CD8-positive, alpha-beta memory T cell (primary cell): ENCODE data around the gene STUB1. TPM values are rescaled to one million over a fixed set of nuclear protein-coding genes. Genes with fewer than 3 reads are reported as not detected.

ENCODE experiments used
- CTCF ChIA-PET: fragments of 350-600 bp; sonication (Branson Sonifier 250); formaldehyde crosslinking; loops from one replicate; lab custom pipeline; 2021; ENCODE audit warnings: antibody characterized with exemption; lab: Charles Lee
- POLR2A ChIA-PET: fragments of 350-600 bp; sonication (Branson Sonifier 250); formaldehyde crosslinking; loops from one replicate; lab custom pipeline; 2021; ENCODE audit warnings: antibody characterized with exemption; lab: Charles Lee
- DNase-seq, 5 donors: peaks; one replicate each; pipeline versions ENCODE4 v3.0.0 to v3.0.0-alpha.2; 2020 to 2022; ENCODE audit warnings: mixed read lengths in 1 of 5
- H3K27ac ChIP-seq: one replicate; pipeline ENCODE4 v1.7.0; 2013; ENCODE audit warnings: low read depth, mild to moderate bottlenecking, low read length, moderate library complexity
- H3K27me3 ChIP-seq: 2 replicates; pipeline ENCODE4 v1.7.0; 2013; ENCODE audit warnings: low read length, mild to moderate bottlenecking; ENCODE audit not compliant: insufficient read depth, poor library complexity, severe bottlenecking
- H3K36me3 ChIP-seq: 2 replicates; pipeline ENCODE4 v1.7.0; 2013; ENCODE audit warnings: mild to moderate bottlenecking, low read length, moderate library complexity; ENCODE audit not compliant: insufficient read depth
- H3K4me1 ChIP-seq: 2 replicates; pipeline ENCODE4 v1.7.0; 2013; ENCODE audit warnings: mild to moderate bottlenecking, low read length, moderate library complexity; ENCODE audit not compliant: insufficient read depth
- H3K4me3 ChIP-seq: 2 replicates; pipeline ENCODE4 v1.7.0; 2013; ENCODE audit warnings: mild to moderate bottlenecking, low read length
- H3K9me3 ChIP-seq: 2 replicates; pipeline ENCODE4 v1.7.0; 2013; ENCODE audit warnings: mild to moderate bottlenecking, low read length
- H3K27ac Mint-ChIP-seq, 8 donors: one replicate each; pipeline ENCODE4 v1.8.0; 2020 to 2021; ENCODE audit warnings: mixed read lengths in 8 of 8, mild to moderate bottlenecking in 6 of 8, inconsistent platforms in 3 of 8, moderate library complexity in 3 of 8
- H3K27me3 Mint-ChIP-seq, 2 donors: one replicate each; pipeline ENCODE4 v1.8.0; 2020 to 2021; ENCODE audit warnings: mixed read lengths in 2 of 2, mild to moderate bottlenecking in 1 of 2, moderate library complexity in 1 of 2
- H3K36me3 Mint-ChIP-seq, 3 donors: one replicate each; pipeline ENCODE4 v1.8.0; 2020 to 2021; ENCODE audit warnings: mixed read lengths in 3 of 3, inconsistent platforms in 1 of 3, mild to moderate bottlenecking in 1 of 3
- H3K4me1 Mint-ChIP-seq, 3 donors: one replicate each; pipeline ENCODE4 v1.8.0; 2020 to 2021; ENCODE audit warnings: mixed read lengths in 3 of 3, inconsistent platforms in 1 of 3, mild to moderate bottlenecking in 1 of 3
- H3K4me3 Mint-ChIP-seq, 7 donors: one replicate each; pipeline ENCODE4 v1.8.0; 2020 to 2021; ENCODE audit warnings: mixed read lengths in 7 of 7, mild to moderate bottlenecking in 6 of 7, moderate library complexity in 4 of 7, inconsistent platforms in 2 of 7
- H3K9me3 Mint-ChIP-seq, 5 donors: one replicate each; pipeline ENCODE4 v1.8.0; 2020 to 2022; ENCODE audit warnings: mixed read lengths in 5 of 5, mild to moderate bottlenecking in 3 of 5, moderate library complexity in 2 of 5, inconsistent platforms in 1 of 5
- polyA plus RNA-seq: library from polyadenylated mRNA; unstranded; fragments of 300-500 nt; fragmentation: Illumina TruSeq; gene quantifications from one replicate; pipeline ENCODE4 v1.2.3, GENCODE V29; 2021
- total RNA-seq, 2 experiments: library from RNA; stranded (reverse); gene quantifications; one replicate each; pipeline ENCODE4 v1.2.3, GENCODE V29; 2021

Gene STUB1
- total and polyA plus RNA-seq, 3 experiments from 2014 or later: 111 to 161 (median 124) TPM

- Mint-ChIP-seq H3K9me3 (no peaks in the 10 kb centered on the region), H3K4me1 (peaks cover 11 to 25% (median 16%) of the 10 kb centered on the region in 3 donors), H3K27me3 (peaks cover 0 to 13% of the 10 kb centered on the region in 2 donors), H3K36me3 (no peaks in the 10 kb centered on the region), H3K27ac (peak within 1 kb of the TSS in 1 of 8 donors; percentile 54), H3K4me3 (peak within 1 kb of the TSS; percentile 56 to 88 (median 58))
- Histone ChIP-seq H3K27ac (no peak within 1 kb of the TSS), H3K9me3 (no peaks in the 10 kb centered on the region), H3K4me1 (peaks cover 14% of the 10 kb centered on the region), H3K4me3 (no peak within 1 kb of the TSS), H3K27me3 (peaks cover 13% of the 10 kb centered on the region), H3K36me3 (no peaks in the 10 kb centered on the region)
- CTCF ChIA-PET: interaction anchor here (5.6 to 22.8 kb wide), 3 partner anchors 8 to 71 kb away, joined by 59 to 332 read pairs (median 108); partner anchors contain the start of genes ANTKMT, CCDC78, CHTF18 and CIAO3
- DNase-seq: peak; percentile 84 to 90 (median 88)
- POLR2A ChIA-PET: interaction anchor here (0.6 to 5.9 kb wide), 7 partner anchors 11 to 74 kb away, joined by 3 to 53 read pairs (median 5); partner anchors contain the start of genes CCDC78, CHTF18, CIAO3 and HAGHL
These were observed 34.6 kb downstream of the STUB1 start, which contains the start of gene METRN for GRCh38 chr16:714558-715476. Gene METRN (plus strand): TSS chr16:715118. CDS start chr16:715290, 172 bp downstream.

DNA sequence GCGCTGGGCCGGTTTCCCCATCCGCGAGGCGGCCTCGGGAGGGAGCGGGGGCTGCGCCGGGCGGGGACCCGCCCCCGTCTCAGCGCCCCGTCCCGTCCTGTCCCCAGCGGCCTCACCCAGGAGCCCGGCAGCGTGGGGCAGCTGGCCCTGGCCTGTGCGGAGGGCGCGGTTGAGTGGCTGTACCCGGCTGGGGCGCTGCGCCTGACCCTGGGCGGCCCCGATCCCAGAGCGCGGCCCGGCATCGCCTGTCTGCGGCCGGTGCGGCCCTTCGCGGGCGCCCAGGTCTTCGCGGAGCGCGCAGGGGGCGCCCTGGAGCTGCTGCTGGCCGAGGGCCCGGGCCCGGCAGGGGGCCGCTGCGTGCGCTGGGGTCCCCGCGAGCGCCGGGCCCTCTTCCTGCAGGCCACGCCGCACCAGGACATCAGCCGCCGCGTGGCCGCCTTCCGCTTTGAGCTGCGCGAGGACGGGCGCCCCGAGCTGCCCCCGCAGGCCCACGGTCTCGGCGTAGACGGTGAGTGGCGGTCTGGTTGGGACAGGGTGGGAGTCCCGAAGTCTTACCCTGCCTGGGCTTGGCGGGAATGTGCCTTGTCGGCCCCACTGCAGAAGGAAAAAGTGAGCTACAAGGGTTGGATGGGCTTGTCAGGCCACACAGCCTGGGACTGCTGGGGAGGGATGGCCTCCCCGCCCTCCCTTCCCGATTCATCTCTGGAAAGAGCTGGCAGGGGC, 35.4 kb downstream of the STUB1 start:
- H3K4me1 ChIP-seq: peaks cover 22% of the 10 kb centered on the region
- H3K27ac Mint-ChIP-seq: peak overlapping the region in 1 of 8 donors; percentile 30
- ChIA-PET POLR2A (interaction anchor here (0.8 to 5.9 kb wide), 9 partner anchors 11 to 73 kb away, joined by 3 to 53 read pairs (median 5); partner anchors contain the start of genes CCDC78, CHTF18, CIAO3 and HAGHL), CTCF (interaction anchor here (0.6 to 22.8 kb wide), 5 partner anchors 7 to 314 kb away, joined by 3 to 332 read pairs (median 59); partner anchors contain the start of genes ANTKMT, CCDC78, CHTF18 and CIAO3)
- peaks cover 5% of the 10 kb centered on the region for H3K27me3 ChIP-seq
- H3K36me3 Mint-ChIP-seq: no peaks in the 10 kb centered on the region
- no peaks in the 10 kb centered on the region for H3K9me3 Mint-ChIP-seq
- peaks cover 0 to 7% of the 10 kb centered on the region in 2 donors for H3K27me3 Mint-ChIP-seq
- H3K27ac ChIP-seq: no peak overlapping the region
- H3K9me3 ChIP-seq: no peaks in the 10 kb centered on the region
- H3K4me1 Mint-ChIP-seq: peaks cover 15 to 32% (median 23%) of the 10 kb centered on the region in 3 donors
- H3K4me3 ChIP-seq: no peak overlapping the region
- no peak for DNase-seq
- H3K4me3 Mint-ChIP-seq: peak overlapping the region; percentile 30 to 88 (median 58)
- H3K36me3 ChIP-seq: no peaks in the 10 kb centered on the region

GRCh38 chr16:716200-716568, 36.0 kb downstream of the STUB1 start:
- CTCF ChIA-PET: interaction anchor here (0.6 to 22.8 kb wide), 5 partner anchors 7 to 315 kb away, joined by 3 to 332 read pairs (median 59); partner anchors contain the start of genes ANTKMT, CCDC78, CHTF18 and CIAO3
- Histone ChIP-seq H3K27ac (no peak overlapping the region), H3K27me3 (peaks cover 3% of the 10 kb centered on the region), H3K36me3 (no peaks in the 10 kb centered on the region), H3K9me3 (no peaks in the 10 kb centered on the region), H3K4me1 (peaks cover 22% of the 10 kb centered on the region), H3K4me3 (no peak overlapping the region)
- POLR2A ChIA-PET: interaction anchor here (0.8 to 5.9 kb wide), 5 partner anchors 10 to 21 kb away, joined by 3 to 53 read pairs (median 4); partner anchors contain the start of genes CCDC78 and HAGHL
- peaks cover 15 to 32% (median 23%) of the 10 kb centered on the region in 3 donors for H3K4me1 Mint-ChIP-seq
- H3K36me3 Mint-ChIP-seq: no peaks in the 10 kb centered on the region
- peaks cover 0 to 5% of the 10 kb centered on the region in 2 donors for H3K27me3 Mint-ChIP-seq
- H3K4me3 Mint-ChIP-seq: peak overlapping the region; percentile 40 to 88 (median 61)
- H3K27ac Mint-ChIP-seq: peak overlapping the region in 4 of 8 donors; percentile 30 to 70 (median 57)
- H3K9me3 Mint-ChIP-seq: no peaks in the 10 kb centered on the region
- no peak for DNase-seq

DNA sequence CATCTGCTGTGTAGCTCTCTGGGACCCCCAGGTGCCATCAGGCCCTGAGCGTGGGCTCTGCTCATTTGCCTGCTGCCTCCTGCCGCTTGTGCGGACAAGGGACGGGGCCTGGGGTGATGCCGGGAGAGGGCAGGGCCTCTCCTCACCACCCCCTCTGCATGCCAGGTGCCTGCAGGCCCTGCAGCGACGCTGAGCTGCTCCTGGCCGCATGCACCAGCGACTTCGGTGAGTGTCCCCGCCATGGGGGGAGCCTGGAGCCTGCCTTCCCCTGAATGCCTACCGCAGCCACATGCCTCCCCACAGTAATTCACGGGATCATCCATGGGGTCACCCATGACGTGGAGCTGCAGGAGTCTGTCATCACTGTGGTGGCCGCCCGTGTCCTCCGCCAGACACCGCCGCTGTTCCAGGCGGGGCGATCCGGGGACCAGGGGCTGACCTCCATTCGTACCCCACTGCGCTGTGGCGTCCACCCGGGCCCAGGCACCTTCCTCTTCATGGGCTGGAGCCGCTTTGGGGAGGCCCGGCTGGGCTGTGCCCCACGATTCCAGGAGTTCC, 36.6 kb downstream of the STUB1 start:
- no peaks in the 10 kb centered on the region for H3K9me3 Mint-ChIP-seq
- Histone ChIP-seq H3K27me3 (no peaks in the 10 kb centered on the region), H3K36me3 (no peaks in the 10 kb centered on the region), H3K4me3 (no peak overlapping the region), H3K9me3 (no peaks in the 10 kb centered on the region), H3K27ac (no peak overlapping the region), H3K4me1 (peaks cover 27% of the 10 kb centered on the region)
- POLR2A ChIA-PET: interaction anchor here (1.0 to 5.9 kb wide), 2 partner anchors 9 to 13 kb away, joined by 3 to 53 read pairs; partner anchors contain the start of genes CCDC78 and HAGHL
- no peaks in the 10 kb centered on the region for H3K36me3 Mint-ChIP-seq
- CTCF ChIA-PET: interaction anchor here (1.0 to 22.8 kb wide), 4 partner anchors 6 to 69 kb away, joined by 3 to 332 read pairs (median 84); partner anchors contain the start of genes ANTKMT, CCDC78, CHTF18 and CIAO3
- DNase-seq: no peak
- peak overlapping the region in 3 of 8 donors; percentile 26 to 70 (median 30) for H3K27ac Mint-ChIP-seq
- peaks cover 15 to 32% (median 23%) of the 10 kb centered on the region in 3 donors for H3K4me1 Mint-ChIP-seq
- peak overlapping the region in 5 of 7 donors; percentile 40 to 88 (median 61) for H3K4me3 Mint-ChIP-seq
- peaks cover 0 to 3% of the 10 kb centered on the region in 2 donors for H3K27me3 Mint-ChIP-seq

GRCh38 chr16:717450-718245, 37.4 kb downstream of the STUB1 start:
- Mint-ChIP-seq H3K4me1 (peaks cover 17 to 40% (median 22%) of the 10 kb centered on the region in 3 donors), H3K36me3 (no peaks in the 10 kb centered on the region), H3K9me3 (no peaks in the 10 kb centered on the region), H3K27me3 (peaks cover 0 to 2% of the 10 kb centered on the region in 2 donors), H3K27ac (no peak overlapping the region), H3K4me3 (peak overlapping the region in 1 of 7 donors; percentile 51)
- H3K9me3 ChIP-seq: no peaks in the 10 kb centered on the region
- no peaks in the 10 kb centered on the region for H3K27me3 ChIP-seq
- no peak overlapping the region for H3K27ac ChIP-seq
- DNase-seq: no peak
- no peaks in the 10 kb centered on the region for H3K36me3 ChIP-seq
- H3K4me1 ChIP-seq: peaks cover 33% of the 10 kb centered on the region
- POLR2A ChIA-PET: interaction anchor here (5.9 kb wide), 1 partner anchor 9 kb away, joined by 53 read pairs; the partner anchor contains the start of genes CCDC78 and HAGHL
- CTCF ChIA-PET: interaction anchor here (1.1 to 22.8 kb wide), 2 partner anchors 19 to 68 kb away, joined by 4 to 332 read pairs; partner anchors contain the start of genes CIAO3 and HAGHL
- no peak overlapping the region for H3K4me3 ChIP-seq

DNA sequence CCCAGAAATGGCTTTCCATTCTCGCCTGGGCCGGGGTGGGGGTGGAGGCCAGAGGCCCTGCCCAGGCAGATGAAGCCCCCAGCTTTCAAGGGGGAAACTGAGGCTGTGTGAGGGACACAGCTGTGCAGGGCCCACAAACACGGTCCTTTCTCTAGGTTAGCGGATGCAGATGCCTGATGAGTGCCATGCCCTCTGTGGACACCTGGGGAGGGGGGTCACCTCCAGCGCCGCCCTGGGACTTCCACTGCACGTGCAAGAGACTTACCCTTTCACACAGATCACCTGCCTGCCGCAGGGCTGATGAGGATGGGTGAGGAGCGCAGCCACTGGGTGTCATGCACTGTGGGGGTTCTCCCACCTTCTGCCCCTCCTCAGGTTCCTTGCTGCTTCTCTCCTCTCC, 38.2 kb downstream of the STUB1 start:
- Mint-ChIP-seq H3K27me3 (no peaks in the 10 kb centered on the region), H3K9me3 (no peaks in the 10 kb centered on the region), H3K36me3 (no peaks in the 10 kb centered on the region), H3K4me3 (peak overlapping the region in 3 of 7 donors; percentile 88 to 97 (median 89)), H3K4me1 (peaks cover 18 to 42% (median 19%) of the 10 kb centered on the region in 3 donors), H3K27ac (peak overlapping the region in 2 of 8 donors; percentile 12 to 98)
- H3K4me3 ChIP-seq: no peak overlapping the region
- H3K27me3 ChIP-seq: no peaks in the 10 kb centered on the region
- H3K9me3 ChIP-seq: no peaks in the 10 kb centered on the region
- DNase-seq: no peak
- peaks cover 35% of the 10 kb centered on the region for H3K4me1 ChIP-seq
- POLR2A ChIA-PET: interaction anchor here (5.9 kb wide), 1 partner anchor 8 kb away, joined by 53 read pairs; the partner anchor contains the start of genes CCDC78 and HAGHL
- no peaks in the 10 kb centered on the region for H3K36me3 ChIP-seq
- CTCF ChIA-PET: interaction anchor here (0.9 to 22.8 kb wide), 3 partner anchors 8 to 67 kb away, joined by 4 to 332 read pairs (median 4); partner anchors contain the start of genes CIAO3 and HAGHL
- H3K27ac ChIP-seq: no peak overlapping the region
